Effector CD8-positive, alpha-beta T cell (primary cell): ENCODE results near the gene SSUH2.

Experiments used
- DNase-seq: peaks from one replicate; lab custom pipeline; 2025; lab: John Stamatoyannopoulos, UW

The SSUH2 gene

GRCh38 chr3:8640223-8640622 is 4.4 kb downstream of the SSUH2 start:
- DNase-seq = no peak

- no peak for DNase-seq
These were observed 5.0 kb downstream of the SSUH2 start for GRCh38 chr3:8639659-8640000.

- no peak for DNase-seq
These were observed 5.5 kb downstream of the SSUH2 start for GRCh38 chr3:8638994-8639658.

- no peak for DNase-seq
These were observed 7.2 kb downstream of the SSUH2 start for GRCh38 chr3:8637348-8637747.

GRCh38 chr3:8635631-8636030 is 9.0 kb downstream of the SSUH2 start:
- no peak for DNase-seq

- no peak for DNase-seq
These were observed 9.5 kb downstream of the SSUH2 start for GRCh38 chr3:8635125-8635524.

- DNase-seq = no peak
These were observed 12.0 kb downstream of the SSUH2 start for GRCh38 chr3:8632402-8633237.

- DNase-seq = no peak
These were observed 12.9 kb downstream of the SSUH2 start for GRCh38 chr3:8631661-8632060.

- no peak for DNase-seq
These were observed 15.2 kb downstream of the SSUH2 start for GRCh38 chr3:8629151-8630021.

DNA sequence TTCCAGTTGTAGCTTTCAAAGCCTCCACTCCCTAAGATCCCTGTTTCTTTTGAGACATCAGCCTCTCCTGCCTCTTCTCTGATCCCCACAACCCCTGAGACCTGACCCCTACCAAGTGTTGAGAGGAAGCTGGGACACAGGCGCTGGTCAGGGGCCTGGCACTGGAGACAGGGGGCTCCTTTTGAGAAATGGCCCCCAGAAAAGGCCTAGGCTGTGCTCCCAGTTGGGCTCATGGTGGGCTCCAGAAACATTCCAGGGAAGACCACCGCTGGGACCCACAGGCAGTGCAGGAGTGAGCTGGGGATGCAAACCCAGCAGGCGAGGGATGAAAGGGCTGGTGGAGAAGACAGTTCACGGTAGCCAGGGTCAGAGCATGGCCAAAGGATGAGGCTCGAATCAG is 16.6 kb downstream of the SSUH2 start:
- no peak for DNase-seq

DNA sequence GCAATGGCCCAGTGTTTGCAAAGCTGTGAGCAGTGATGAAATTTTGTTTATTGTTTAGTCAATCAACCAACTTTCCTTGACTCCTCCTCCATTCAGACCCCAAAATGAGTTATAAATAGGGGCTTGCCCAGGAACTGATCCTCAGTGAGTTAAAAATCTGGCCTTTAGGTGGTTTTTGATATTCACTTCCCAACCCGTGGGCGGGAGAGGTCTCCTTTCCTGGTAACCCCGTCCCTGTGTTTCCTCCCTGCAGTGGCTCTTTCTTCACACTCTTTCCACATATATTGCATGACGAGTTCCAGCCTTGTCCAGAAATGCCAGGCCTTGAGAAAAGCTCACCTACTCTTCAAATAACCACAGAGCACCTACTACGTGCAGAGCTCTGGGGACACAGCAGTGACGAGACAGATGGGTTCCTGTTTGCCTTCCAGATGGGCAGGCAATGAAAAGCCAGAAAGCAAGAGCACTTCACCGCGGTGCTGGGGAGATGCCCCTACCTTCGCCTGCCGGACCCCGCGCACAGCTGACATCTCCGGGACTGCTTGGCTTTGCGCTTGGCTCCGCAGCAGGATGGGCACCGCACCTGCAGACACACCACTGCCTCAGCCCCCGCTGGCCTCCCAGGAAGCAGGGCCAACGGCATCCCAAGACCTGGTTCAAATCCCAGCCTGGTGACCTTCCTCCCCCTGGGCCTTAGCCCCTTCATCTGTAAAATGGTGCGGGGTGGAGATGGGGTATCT is 17.2 kb downstream of the SSUH2 start:
- no peak for DNase-seq

GRCh38 chr3:8625991-8626390 is 18.6 kb downstream of the SSUH2 start:
- no peak for DNase-seq

- DNase-seq = no peak
These were observed 20.0 kb downstream of the SSUH2 start for GRCh38 chr3:8624612-8625011.

DNA sequence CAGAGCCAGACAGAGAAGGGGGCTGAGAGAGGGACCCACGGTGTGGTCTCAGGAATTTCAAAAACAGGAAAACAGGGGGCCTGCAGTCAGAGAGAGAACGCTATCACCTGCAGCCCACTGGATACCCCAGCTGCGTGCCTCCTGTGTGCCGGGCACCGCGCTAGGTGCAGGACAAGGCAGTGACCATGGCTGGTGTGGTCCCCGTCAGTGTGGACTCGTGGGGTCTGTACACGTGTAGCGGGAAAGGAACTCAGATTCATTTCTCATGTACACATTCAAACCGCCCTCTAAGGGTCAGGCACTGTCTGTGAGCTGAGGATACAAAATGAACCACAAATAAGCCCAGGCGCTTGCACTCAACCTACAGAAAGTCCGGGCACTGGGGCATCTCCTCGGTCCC is 20.9 kb downstream of the SSUH2 start:
- no peak for DNase-seq

- no peak for DNase-seq
These were observed 21.5 kb downstream of the SSUH2 start for GRCh38 chr3:8622873-8623691.

DNA sequence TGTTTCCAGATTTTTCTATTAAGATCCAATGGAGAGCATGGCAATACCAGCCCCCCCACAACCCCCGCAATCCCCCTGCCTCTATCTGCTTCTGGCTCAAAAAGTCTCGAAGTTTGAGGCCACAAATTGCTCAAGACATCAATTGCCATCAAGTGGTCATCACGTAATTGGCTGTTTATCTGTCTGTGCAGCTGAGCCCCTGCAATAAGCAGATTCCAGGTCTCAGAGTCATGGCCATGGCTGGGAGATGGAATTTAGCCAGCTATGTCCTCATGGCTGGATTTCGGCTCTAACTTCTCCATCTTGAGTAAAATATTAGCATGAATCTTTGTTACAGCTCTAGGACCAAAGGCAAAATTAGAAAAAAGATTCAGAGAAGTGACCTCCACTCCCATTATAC is 22.7 kb downstream of the SSUH2 start:
- DNase-seq = no peak

DNA sequence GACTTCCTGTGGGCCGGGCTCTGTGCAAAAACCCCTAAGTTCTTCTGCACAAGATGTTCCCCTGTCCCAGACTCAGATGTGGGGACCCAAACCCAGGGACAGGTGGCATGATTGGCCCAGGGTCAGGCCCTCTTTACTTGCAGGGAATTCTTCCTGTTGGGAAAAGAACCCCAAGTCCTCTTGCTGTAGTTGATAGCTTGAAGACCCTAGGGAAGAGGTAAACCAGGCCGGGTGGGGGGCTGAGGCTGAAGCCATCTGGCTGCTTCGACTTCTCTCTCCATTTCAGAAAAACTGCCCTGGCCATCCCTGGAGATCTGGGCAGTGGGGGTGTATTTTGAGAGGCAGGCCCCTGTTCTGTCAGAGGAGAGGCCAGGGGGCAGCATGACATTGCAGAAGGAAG is 23.5 kb downstream of the SSUH2 start:
- no peak for DNase-seq

- DNase-seq = no peak
These were observed 25.1 kb downstream of the SSUH2 start for GRCh38 chr3:8619548-8619947.

- DNase-seq = no peak
These were observed 25.6 kb downstream of the SSUH2 start for GRCh38 chr3:8618950-8619349.

DNA sequence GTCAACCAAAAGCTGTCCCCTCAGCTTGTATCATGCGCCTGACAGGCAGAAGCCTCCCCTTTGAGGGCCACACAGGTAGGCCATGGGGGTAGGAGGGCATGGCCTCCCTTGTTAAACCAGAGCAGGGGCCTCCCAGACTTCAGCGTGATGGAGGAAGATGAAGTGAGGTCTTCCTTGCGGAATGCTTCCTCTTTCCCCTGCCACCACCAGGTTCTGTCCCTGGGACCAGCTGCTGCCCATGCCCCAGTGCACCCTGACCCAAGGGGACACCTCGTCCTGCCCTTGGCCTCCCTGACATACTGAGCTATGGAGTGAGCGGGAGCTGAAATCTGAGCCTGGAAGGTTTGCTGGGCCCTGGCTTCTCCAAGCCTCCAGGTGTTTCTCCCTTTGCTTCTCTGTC is 26.7 kb downstream of the SSUH2 start:
- no peak for DNase-seq

- DNase-seq = no peak
These were observed 33.6 kb downstream of the SSUH2 start for GRCh38 chr3:8610951-8611350.
